Mesodermal cell (in vitro differentiated cells): ENCODE data around the gene TIAM1.

Experiments used
- H3K27ac ChIP-seq: 2 replicates; pipeline ENCODE4 v1.7.0; 2013; ENCODE audit warnings: mild to moderate bottlenecking, low read depth, low read length, moderate library complexity; ENCODE audit not compliant: severe bottlenecking
- H3K36me3 ChIP-seq: 2 replicates; pipeline ENCODE4 v1.7.1; 2013; ENCODE audit warnings: mild to moderate bottlenecking, low read length, moderate library complexity; ENCODE audit not compliant: control insufficient read depth, insufficient read depth
- H3K4me1 ChIP-seq: one replicate; pipeline ENCODE4 v1.7.1; 2013; ENCODE audit warnings: mild to moderate bottlenecking, low read length; ENCODE audit not compliant: insufficient read depth, control insufficient read depth, poor library complexity, severe bottlenecking
- H3K4me3 ChIP-seq: 2 replicates; pipeline ENCODE4 v1.7.0; 2013; ENCODE audit warnings: low read length, control low read depth, mild to moderate bottlenecking; ENCODE audit not compliant: insufficient read depth, poor library complexity, severe bottlenecking; ENCODE audit errors: extremely low read depth
- H3K9me3 ChIP-seq: 2 replicates; pipeline ENCODE4 v1.7.1; 2013; ENCODE audit warnings: mild to moderate bottlenecking, low read length, moderate library complexity; ENCODE audit not compliant: control insufficient read depth
- WGBS, 2 experiments: methylation state at CpG; one replicate each; pipeline ENCODE4 v1.1.5; 2013; ENCODE audit warnings: missing lambda C conversion rate in 2 of 2; ENCODE audit not compliant: insufficient coverage in 2 of 2; 5-methylcytosine and 5-hydroxymethylcytosine counted together

Gene TIAM1

GRCh38 chr21:31370281-31370892, 26.3 kb upstream of the TIAM1 start:
- H3K27ac ChIP-seq = peak overlapping the region; percentile 67
- H3K4me1 ChIP-seq = peaks cover 5% of the 10 kb centered on the region
- no peaks in the 10 kb centered on the region for H3K36me3 ChIP-seq
- 100% methylated on average over 1 of the region's 4 CpGs; no CpG with 5 or more reads in 1 of the 2 experiments for whole genome bisulfite sequencing, 2 experiments
- no peaks in the 10 kb centered on the region for H3K9me3 ChIP-seq
- H3K4me3 ChIP-seq = no peak overlapping the region

GRCh38 chr21:31368361-31368760, 24.3 kb upstream of the TIAM1 start:
- 91 to 95% methylated on average over 2 to 4 of the region's 7 CpGs for WGBS, 2 experiments
- peaks cover 13% of the 10 kb centered on the region for H3K4me1 ChIP-seq
- H3K27ac ChIP-seq = no peak overlapping the region
- H3K4me3 ChIP-seq = no peak overlapping the region
- no peaks in the 10 kb centered on the region for H3K36me3 ChIP-seq
- H3K9me3 ChIP-seq = no peaks in the 10 kb centered on the region

- H3K4me3 ChIP-seq = no peak overlapping the region
- no peaks in the 10 kb centered on the region for H3K36me3 ChIP-seq
- H3K4me1 ChIP-seq = peaks cover 16% of the 10 kb centered on the region
- H3K27ac ChIP-seq = no peak overlapping the region
- H3K9me3 ChIP-seq = no peaks in the 10 kb centered on the region
- 93 to 100% methylated on average over 1 to 2 of the region's 2 CpGs for WGBS, 2 experiments
Measured at GRCh38 chr21:31367801-31368200, 23.7 kb upstream of the TIAM1 start.

GRCh38 chr21:31366825-31367224, 22.8 kb upstream of the TIAM1 start:
- Histone ChIP-seq H3K36me3 (no peaks in the 10 kb centered on the region), H3K27ac (peak overlapping the region; percentile 11), H3K9me3 (no peaks in the 10 kb centered on the region), H3K4me1 (peaks cover 18% of the 10 kb centered on the region), H3K4me3 (no peak overlapping the region)
- 80 to 100% methylated on average over 1 to 2 of the region's 2 CpGs for WGBS, 2 experiments

GRCh38 chr21:31364253-31364945, 20.3 kb upstream of the TIAM1 start:
- WGBS, 2 experiments = 93 to 100% methylated on average over 1 to 2 of the region's 4 CpGs
- H3K4me1 ChIP-seq = peaks cover 13% of the 10 kb centered on the region
- H3K27ac ChIP-seq = no peak overlapping the region
- peaks cover 5% of the 10 kb centered on the region for H3K9me3 ChIP-seq
- H3K4me3 ChIP-seq = no peak overlapping the region
- H3K36me3 ChIP-seq = no peaks in the 10 kb centered on the region

GRCh38 chr21:31363720-31364119, 19.7 kb upstream of the TIAM1 start:
- H3K4me1 ChIP-seq = peaks cover 13% of the 10 kb centered on the region
- no peak overlapping the region for H3K4me3 ChIP-seq
- no CpG with 5 or more reads among the region's 1 CpG for WGBS, 2 experiments
- no peaks in the 10 kb centered on the region for H3K36me3 ChIP-seq
- H3K9me3 ChIP-seq = peaks cover 5% of the 10 kb centered on the region
- H3K27ac ChIP-seq = peak overlapping the region; percentile 26

GRCh38 chr21:31360717-31361116, 16.7 kb upstream of the TIAM1 start:
- H3K27ac ChIP-seq = no peak overlapping the region
- H3K36me3 ChIP-seq = no peaks in the 10 kb centered on the region
- H3K9me3 ChIP-seq = peaks cover 5% of the 10 kb centered on the region
- no peak overlapping the region for H3K4me3 ChIP-seq
- peaks cover 13% of the 10 kb centered on the region for H3K4me1 ChIP-seq

GRCh38 chr21:31358158-31358557, 14.1 kb upstream of the TIAM1 start:
- Histone ChIP-seq H3K4me3 (no peak overlapping the region), H3K9me3 (peaks cover 5% of the 10 kb centered on the region), H3K4me1 (peaks cover 16% of the 10 kb centered on the region), H3K27ac (no peak overlapping the region), H3K36me3 (no peaks in the 10 kb centered on the region)
- 94% methylated on average over 8 of the region's 8 CpGs for WGBS, 2 experiments

- H3K4me1 ChIP-seq = peaks cover 12% of the 10 kb centered on the region
- H3K27ac ChIP-seq = no peak overlapping the region
- 95% methylated on average over 2 of the region's 4 CpGs; no CpG with 5 or more reads in 1 of the 2 experiments for WGBS, 2 experiments
- no peak overlapping the region for H3K4me3 ChIP-seq
- H3K9me3 ChIP-seq = peaks cover 5% of the 10 kb centered on the region
- H3K36me3 ChIP-seq = no peaks in the 10 kb centered on the region
Measured at GRCh38 chr21:31356440-31356839, 12.4 kb upstream of the TIAM1 start.

GRCh38 chr21:31354604-31355443, 10.8 kb upstream of the TIAM1 start:
- Histone ChIP-seq H3K27ac (no peak overlapping the region), H3K36me3 (no peaks in the 10 kb centered on the region), H3K4me3 (no peak overlapping the region), H3K4me1 (peaks cover 12% of the 10 kb centered on the region), H3K9me3 (peaks cover 4% of the 10 kb centered on the region)
- 80 to 90% methylated on average over 7 of the region's 10 CpGs for WGBS, 2 experiments
